ENCODE results near the gene ALAS1.
"Not testable (repeated sequence)": the region's sequence is repeated elsewhere in the genome, so short reads cannot be mapped to it uniquely, and the experiment has no call there.

Gene ALAS1

DNA sequence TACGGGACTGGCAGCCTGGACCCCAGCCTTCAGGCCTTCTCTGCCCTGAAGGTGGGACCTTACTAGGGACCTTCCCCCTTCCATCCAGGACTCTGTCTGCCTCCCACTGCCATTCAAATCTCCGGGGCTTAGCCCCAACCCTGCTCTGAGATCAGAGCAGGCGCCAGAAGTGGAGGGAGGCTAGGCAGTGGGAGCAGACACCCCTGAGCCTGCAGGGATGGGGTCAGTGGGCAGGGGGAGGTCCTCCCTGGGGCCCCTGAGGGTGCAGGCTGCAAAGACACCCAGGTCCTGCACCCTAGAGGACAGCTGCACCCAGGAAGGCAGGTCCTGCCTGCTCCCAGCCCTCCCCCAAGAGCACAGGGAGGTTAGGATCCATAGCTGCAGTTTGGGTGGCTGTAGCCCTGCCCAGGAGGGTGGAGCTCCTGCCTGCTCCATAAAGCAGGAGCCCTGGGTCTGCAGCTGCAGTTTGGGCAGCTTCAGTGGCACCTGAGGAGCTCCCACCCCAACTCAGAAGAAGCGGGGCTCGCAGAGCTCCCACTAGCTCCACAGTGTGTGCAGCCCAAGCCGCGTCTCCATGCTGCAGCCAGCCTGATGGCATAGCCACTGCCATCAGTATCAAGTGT is 35.6 kb upstream of the ALAS1 start:
- Histone ChIP-seq H3K4me3 (ENCODE audit: low read depth, low read length) (no peak overlapping the region), H3K27ac (ENCODE audit: low read depth, low read length) (no peak overlapping the region), H3K27me3 (ENCODE audit: control insufficient read depth, insufficient read depth, low read length) (no peaks in the 10 kb centered on the region), H3K9me3 (ENCODE audit: control insufficient read depth, insufficient read depth, low read depth, low read length) (peaks cover 13% of the 10 kb centered on the region), H3K36me3 (ENCODE audit: control insufficient read depth, insufficient read depth, low read length) (no peaks in the 10 kb centered on the region), H3K9ac (ENCODE audit: low read length) (no peak overlapping the region), H3K4me1 (ENCODE audit: control insufficient read depth, insufficient read depth, low read length) (peaks cover 7% of the 10 kb centered on the region; the same call in 1 of the 2 replicates)

DNA sequence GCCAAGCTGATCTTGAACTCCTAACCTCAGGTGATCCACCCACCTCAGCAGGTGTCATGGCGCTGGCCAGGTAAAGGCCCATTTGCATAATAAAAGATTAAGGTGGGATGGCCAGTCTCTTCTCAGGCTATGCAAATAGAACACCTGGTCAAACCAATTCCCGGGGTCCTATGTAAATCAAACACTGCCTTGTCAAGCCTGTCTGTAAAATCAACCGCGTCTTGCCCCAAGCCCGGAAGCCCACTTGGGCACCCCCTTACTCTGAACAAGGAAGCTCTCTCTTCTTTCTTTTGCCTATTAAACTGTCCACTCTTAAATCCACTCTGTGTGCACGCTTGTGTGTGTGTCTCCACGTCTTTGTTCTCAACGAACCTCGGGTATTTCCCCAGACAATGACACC is 30.7 kb upstream of the ALAS1 start:
- Histone ChIP-seq H3K27me3 (ENCODE audit: control insufficient read depth, insufficient read depth, low read length) (no peaks in the 10 kb centered on the region), H3K36me3 (ENCODE audit: control insufficient read depth, insufficient read depth, low read length) (no peaks in the 10 kb centered on the region), H3K9me3 (ENCODE audit: control insufficient read depth, insufficient read depth, low read depth, low read length) (peaks cover 13% of the 10 kb centered on the region), H3K4me3 (ENCODE audit: low read depth, low read length) (no peak overlapping the region), H3K4me1 (ENCODE audit: control insufficient read depth, insufficient read depth, low read length) (peaks cover 5% of the 10 kb centered on the region; the same call in 1 of the 2 replicates), H3K9ac (ENCODE audit: low read length) (no peak overlapping the region), H3K27ac (ENCODE audit: low read depth, low read length) (no peak overlapping the region)

DNA sequence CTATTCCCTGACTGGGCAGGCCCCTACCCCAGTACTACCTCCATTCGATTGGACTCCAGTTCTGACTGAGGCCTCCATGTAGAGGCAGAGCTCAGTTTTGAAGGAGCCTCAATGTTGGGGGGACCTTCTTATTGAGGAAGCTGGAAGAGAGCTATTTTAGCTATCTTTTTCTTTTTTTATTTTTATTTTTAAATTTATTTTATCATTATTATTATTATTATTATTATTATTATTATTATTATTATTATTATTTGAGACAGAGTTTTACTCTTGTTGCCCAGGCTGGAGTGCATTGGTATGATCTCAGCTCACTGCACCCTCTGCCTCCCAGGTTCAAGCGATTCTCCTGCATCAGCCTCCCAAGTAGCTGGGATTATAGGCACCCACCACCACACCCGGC is 27.7 kb upstream of the ALAS1 start:
- H3K9me3 ChIP-seq (ENCODE audit: control insufficient read depth, insufficient read depth, low read depth, low read length); H3K4me1 ChIP-seq (ENCODE audit: control insufficient read depth, insufficient read depth, low read length); H3K4me3 ChIP-seq (ENCODE audit: low read depth, low read length); H3K9ac ChIP-seq (ENCODE audit: low read length); H3K27ac ChIP-seq (ENCODE audit: low read depth, low read length); H3K36me3 ChIP-seq (ENCODE audit: control insufficient read depth, insufficient read depth, low read length); H3K27me3 ChIP-seq (ENCODE audit: control insufficient read depth, insufficient read depth, low read length): not testable (repeated sequence)

DNA sequence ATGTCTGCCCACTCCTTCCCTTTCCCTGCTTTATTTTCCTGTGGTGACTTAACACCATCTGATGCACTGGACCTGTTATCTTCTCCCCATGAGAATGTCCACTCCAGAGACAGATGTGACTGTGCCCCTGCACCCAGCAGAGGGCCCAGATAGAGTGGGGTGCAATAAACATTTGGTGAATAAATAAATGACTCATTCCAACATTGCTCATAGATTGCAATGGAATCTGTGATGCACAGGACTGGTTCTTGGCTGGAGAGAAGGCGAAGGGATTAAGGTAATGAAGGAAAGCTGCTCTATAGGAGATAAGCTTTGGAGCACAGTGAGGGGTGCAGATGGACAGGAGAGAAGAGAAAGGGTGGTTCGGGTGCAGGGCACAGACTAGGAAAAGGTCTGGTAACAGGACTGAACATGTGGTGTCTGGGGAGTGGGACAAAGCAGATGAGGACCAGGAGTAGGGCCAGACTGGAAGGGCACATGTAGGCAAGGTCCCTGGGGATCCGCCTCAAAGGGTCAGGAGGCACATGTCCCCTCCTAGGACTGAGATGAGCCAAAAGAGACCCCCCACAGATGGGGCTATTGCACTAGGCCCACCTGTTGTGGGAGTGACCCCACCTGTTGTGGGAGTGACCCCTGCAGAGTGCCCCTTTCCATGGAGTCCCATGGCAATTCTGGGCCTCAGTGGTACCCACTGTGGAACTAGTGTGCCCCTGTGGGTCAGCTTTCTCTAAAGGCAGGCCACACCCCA is 26.3 kb upstream of the ALAS1 start:
- Histone ChIP-seq H3K27me3 (ENCODE audit: control insufficient read depth, insufficient read depth, low read length) (no peaks in the 10 kb centered on the region), H3K27ac (ENCODE audit: low read depth, low read length) (no peak overlapping the region), H3K36me3 (ENCODE audit: control insufficient read depth, insufficient read depth, low read length) (no peaks in the 10 kb centered on the region), H3K9me3 (ENCODE audit: control insufficient read depth, insufficient read depth, low read depth, low read length) (no peaks in the 10 kb centered on the region), H3K4me3 (ENCODE audit: low read depth, low read length) (no peak overlapping the region), H3K9ac (ENCODE audit: low read length) (no peak overlapping the region), H3K4me1 (ENCODE audit: control insufficient read depth, insufficient read depth, low read length) (peaks cover 3% of the 10 kb centered on the region; the same call in 1 of the 2 replicates)

DNA sequence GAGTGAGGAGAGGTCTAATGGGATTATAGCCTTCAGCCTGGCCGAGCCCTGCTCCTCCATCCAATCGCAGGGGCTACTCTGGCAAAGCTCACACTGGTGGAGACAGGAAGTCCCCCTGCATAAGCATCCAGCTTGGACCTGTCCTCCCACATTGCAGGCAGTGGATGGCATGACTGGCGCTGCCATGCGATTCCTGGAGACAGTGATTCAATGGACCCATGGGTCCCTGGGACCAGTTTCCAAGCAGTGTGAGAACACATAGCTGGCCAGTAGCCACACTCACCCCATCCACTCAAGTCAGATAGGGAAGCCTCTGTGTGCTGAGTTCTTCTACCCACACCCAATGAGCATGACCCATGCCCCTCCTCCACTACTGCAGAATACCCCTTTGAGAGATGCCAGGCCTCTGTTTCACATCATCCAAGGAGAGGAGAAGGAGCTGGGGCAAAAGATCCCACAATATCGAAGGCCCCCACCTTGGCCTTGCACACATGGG is 25.6 kb upstream of the ALAS1 start:
- no peak overlapping the region for H3K27ac ChIP-seq (ENCODE audit: low read depth, low read length)
- no peak overlapping the region for H3K4me3 ChIP-seq (ENCODE audit: low read depth, low read length)
- no peaks in the 10 kb centered on the region for H3K4me1 ChIP-seq (ENCODE audit: control insufficient read depth, insufficient read depth, low read length)
- H3K9me3 ChIP-seq (ENCODE audit: control insufficient read depth, insufficient read depth, low read depth, low read length): no peaks in the 10 kb centered on the region
- H3K36me3 ChIP-seq (ENCODE audit: control insufficient read depth, insufficient read depth, low read length): no peaks in the 10 kb centered on the region
- no peaks in the 10 kb centered on the region for H3K27me3 ChIP-seq (ENCODE audit: control insufficient read depth, insufficient read depth, low read length)
- H3K9ac ChIP-seq (ENCODE audit: low read length): no peak overlapping the region

DNA sequence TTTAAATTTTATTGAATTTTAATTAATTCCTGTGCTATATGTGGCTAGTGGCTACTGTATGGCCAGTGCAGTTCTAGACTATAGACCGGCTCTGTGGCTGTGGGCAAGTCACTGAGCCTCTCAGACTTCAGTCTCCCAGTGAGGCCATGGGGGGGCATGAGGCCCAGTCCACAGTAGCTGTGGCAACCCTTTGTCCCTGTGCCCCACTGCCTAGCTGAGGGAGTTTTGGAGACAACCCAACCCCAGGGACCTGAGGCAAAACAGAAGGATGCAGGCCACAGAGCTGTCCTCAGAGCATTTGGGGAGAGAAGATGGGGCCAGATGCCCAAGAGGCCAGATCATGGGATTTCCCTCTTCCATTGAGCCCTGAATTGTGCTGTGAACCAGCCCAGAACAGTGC is 24.9 kb upstream of the ALAS1 start:
- Histone ChIP-seq H3K27ac (ENCODE audit: low read depth, low read length) (no peak overlapping the region), H3K4me3 (ENCODE audit: low read depth, low read length) (no peak overlapping the region), H3K9ac (ENCODE audit: low read length) (no peak overlapping the region), H3K4me1 (ENCODE audit: control insufficient read depth, insufficient read depth, low read length) (no peaks in the 10 kb centered on the region; the same call in 1 of the 2 replicates), H3K36me3 (ENCODE audit: control insufficient read depth, insufficient read depth, low read length) (no peaks in the 10 kb centered on the region), H3K9me3 (ENCODE audit: control insufficient read depth, insufficient read depth, low read depth, low read length) (no peaks in the 10 kb centered on the region), H3K27me3 (ENCODE audit: control insufficient read depth, insufficient read depth, low read length) (no peaks in the 10 kb centered on the region)

DNA sequence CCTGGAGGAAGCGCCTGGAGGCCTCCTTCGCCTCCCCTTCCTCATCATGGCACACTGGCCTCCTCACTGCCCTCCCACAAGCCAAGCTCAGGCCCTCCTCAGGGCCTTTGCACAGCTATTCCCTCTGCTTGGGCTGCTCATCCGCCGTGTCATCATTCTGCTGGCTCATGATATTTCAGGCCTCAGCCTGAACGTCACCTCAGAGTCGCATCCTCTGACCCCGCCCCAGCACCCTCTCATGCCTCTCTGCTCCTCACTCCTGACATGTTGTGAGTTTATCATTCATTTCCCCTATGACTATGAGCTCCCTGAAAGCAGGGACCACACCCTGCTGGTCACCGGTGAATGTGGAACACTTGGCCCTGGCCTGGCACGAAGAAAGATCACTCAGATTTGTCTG is 23.1 kb upstream of the ALAS1 start:
- H3K4me3 ChIP-seq (ENCODE audit: low read depth, low read length): no peak overlapping the region
- H3K27me3 ChIP-seq (ENCODE audit: control insufficient read depth, insufficient read depth, low read length): no peaks in the 10 kb centered on the region
- no peaks in the 10 kb centered on the region for H3K36me3 ChIP-seq (ENCODE audit: control insufficient read depth, insufficient read depth, low read length)
- no peak overlapping the region for H3K9ac ChIP-seq (ENCODE audit: low read length)
- H3K4me1 ChIP-seq (ENCODE audit: control insufficient read depth, insufficient read depth, low read length): no peaks in the 10 kb centered on the region; the same call in 1 of the 2 replicates
- H3K9me3 ChIP-seq (ENCODE audit: control insufficient read depth, insufficient read depth, low read depth, low read length): no peaks in the 10 kb centered on the region
- no peak overlapping the region for H3K27ac ChIP-seq (ENCODE audit: low read depth, low read length)

DNA sequence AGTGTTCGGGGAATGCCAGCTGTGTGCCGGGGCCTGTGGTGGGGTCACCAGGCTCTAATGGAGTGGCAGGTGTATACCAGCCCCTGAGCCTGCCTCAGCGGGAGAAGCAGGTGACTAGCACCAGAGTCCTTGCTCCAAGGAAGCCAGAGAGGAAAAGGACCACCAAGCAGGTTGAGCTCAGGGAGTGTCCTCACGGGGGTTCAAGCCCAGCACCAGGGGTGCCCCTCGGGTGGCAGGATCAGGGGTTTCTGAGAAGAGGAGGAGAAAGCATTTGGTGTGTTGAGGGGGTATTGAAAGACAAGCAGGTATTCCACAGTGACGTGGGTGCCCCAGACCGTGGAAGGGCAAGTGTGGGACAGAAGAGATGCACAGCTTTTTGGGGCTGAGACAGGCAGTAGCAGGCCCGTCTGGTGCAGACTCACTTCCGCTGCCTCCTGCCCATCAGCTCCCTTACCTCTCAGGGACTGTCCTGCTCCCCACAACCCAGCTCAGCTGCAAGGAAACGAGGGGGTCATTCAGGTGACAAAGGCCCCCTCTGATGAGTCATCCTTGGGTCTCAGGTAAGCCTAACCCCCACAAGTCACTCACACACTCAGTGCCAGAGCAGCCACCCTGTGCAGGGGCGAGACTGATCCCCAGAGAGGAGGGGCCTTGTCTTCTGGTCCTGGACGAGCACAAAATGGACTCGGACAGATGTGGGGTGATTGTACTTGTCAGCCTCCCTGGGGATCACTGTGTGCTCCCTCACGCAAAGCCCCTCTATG is 22.4 kb upstream of the ALAS1 start:
- Histone ChIP-seq H3K9me3 (ENCODE audit: control insufficient read depth, insufficient read depth, low read depth, low read length) (no peaks in the 10 kb centered on the region), H3K4me1 (ENCODE audit: control insufficient read depth, insufficient read depth, low read length) (no peaks in the 10 kb centered on the region; the same call in 1 of the 2 replicates), H3K27ac (ENCODE audit: low read depth, low read length) (no peak overlapping the region), H3K4me3 (ENCODE audit: low read depth, low read length) (no peak overlapping the region), H3K36me3 (ENCODE audit: control insufficient read depth, insufficient read depth, low read length) (no peaks in the 10 kb centered on the region), H3K9ac (ENCODE audit: low read length) (no peak overlapping the region), H3K27me3 (ENCODE audit: control insufficient read depth, insufficient read depth, low read length) (no peaks in the 10 kb centered on the region)

DNA sequence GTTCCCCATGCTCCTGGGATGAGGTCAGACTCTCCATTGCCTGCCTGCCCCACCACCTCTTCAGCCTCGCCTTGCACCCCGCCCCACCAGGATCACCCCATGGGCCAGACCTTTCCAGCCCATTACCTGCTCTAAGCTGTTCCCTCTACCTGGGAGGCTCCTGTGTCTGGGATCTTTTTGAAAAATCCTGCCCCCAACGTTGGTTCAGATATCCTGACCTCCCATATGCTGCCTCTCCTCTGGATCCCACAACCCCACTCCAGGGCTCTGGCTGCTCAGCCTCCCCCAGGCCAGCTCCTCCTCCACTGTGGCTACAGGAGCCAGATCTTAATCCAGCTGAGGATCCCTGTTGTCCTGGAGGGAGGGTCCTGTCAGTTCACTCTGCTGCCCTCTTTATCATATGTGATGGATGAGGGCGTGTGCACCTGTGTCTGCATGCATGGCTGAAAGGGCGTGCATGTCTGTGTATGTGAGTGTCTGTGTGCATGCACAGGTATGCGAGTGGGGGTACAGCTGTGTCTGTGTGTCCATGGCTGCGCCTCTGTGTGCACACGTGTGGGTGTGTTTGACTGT is 21.7 kb upstream of the ALAS1 start:
- H3K9me3 ChIP-seq (ENCODE audit: control insufficient read depth, insufficient read depth, low read depth, low read length): no peaks in the 10 kb centered on the region
- H3K27me3 ChIP-seq (ENCODE audit: control insufficient read depth, insufficient read depth, low read length): no peaks in the 10 kb centered on the region
- no peak overlapping the region for H3K27ac ChIP-seq (ENCODE audit: low read depth, low read length)
- H3K4me3 ChIP-seq (ENCODE audit: low read depth, low read length): no peak overlapping the region
- no peak overlapping the region for H3K9ac ChIP-seq (ENCODE audit: low read length)
- no peaks in the 10 kb centered on the region; the same call in 1 of the 2 replicates for H3K4me1 ChIP-seq (ENCODE audit: control insufficient read depth, insufficient read depth, low read length)
- H3K36me3 ChIP-seq (ENCODE audit: control insufficient read depth, insufficient read depth, low read length): no peaks in the 10 kb centered on the region

DNA sequence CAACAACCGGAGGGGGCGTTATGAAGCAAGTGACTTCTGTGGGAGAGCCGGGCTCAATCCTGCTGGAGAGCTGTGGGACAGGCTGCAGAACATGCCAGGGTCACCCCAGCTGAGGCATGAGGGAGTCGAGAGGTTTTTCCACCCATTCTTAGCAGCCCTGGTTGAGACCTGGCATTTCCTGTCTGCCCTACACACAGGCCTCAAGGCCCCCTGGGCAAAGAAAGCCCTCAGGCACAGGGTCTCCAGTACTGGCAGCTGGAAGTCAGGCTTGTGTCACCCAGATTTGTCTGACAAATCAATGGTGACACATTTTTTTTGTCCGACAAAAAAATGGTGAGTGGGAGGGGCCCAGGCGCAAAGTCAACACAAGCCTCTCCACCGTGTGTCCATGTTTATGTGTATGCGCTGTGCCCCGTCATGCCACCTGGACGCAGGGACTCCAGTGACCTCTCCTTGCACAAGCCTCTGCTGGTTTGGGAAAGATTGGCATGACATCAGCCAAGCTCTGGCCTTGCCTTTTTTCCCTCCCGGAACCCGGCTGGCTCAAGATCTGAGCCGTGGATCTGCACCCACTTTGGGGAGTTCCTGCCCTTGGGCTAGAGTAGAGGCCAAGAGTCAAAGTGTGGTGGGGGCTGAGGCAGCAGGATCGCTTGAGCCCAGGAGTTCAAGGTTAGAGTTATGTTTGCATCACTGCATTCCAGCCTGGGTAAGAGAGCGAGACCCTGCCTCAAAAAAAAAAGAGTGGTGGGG is 20.8 kb upstream of the ALAS1 start:
- H3K4me1 ChIP-seq (ENCODE audit: control insufficient read depth, insufficient read depth, low read length): no peaks in the 10 kb centered on the region; the same call in 1 of the 2 replicates
- H3K9ac ChIP-seq (ENCODE audit: low read length): no peak overlapping the region

More for the DNA sequence above, 20.8 kb upstream of the ALAS1 start:
- Histone ChIP-seq H3K4me3 (ENCODE audit: low read depth, low read length) (no peak overlapping the region), H3K27me3 (ENCODE audit: control insufficient read depth, insufficient read depth, low read length) (no peaks in the 10 kb centered on the region), H3K9me3 (ENCODE audit: control insufficient read depth, insufficient read depth, low read depth, low read length) (no peaks in the 10 kb centered on the region), H3K36me3 (ENCODE audit: control insufficient read depth, insufficient read depth, low read length) (no peaks in the 10 kb centered on the region), H3K27ac (ENCODE audit: low read depth, low read length) (no peak overlapping the region)

Measured in HUES6 (cell line).